Uterus (tissue), 4 donors: ENCODE results near the gene RPL19. TPM values are rescaled to one million over a fixed set of nuclear protein-coding genes. Genes with fewer than 3 reads are reported as not detected.

Experiments
- DNase-seq, 2 donors: peaks; one replicate each; pipeline ENCODE4 v3.0.0-alpha.2; 2019 to 2020
- H3K27ac ChIP-seq, 2 donors: fragments of 200-600 bp; sonication (generic); 1 replicate in 1 of 2; 2 replicates in 1 of 2; pipeline ENCODE4 v1.5.1; 2016 to 2018
- H3K27me3 ChIP-seq, 2 donors: fragments of 200-600 bp; sonication (generic); one replicate each; pipeline ENCODE4 v1.5.1; 2018 to 2019; ENCODE audit warnings: control low read depth in 1 of 2
- H3K36me3 ChIP-seq, 2 donors: fragments of 200-600 bp; sonication (generic); one replicate each; pipeline ENCODE4 v1.5.1; 2019; ENCODE audit warnings: control low read depth in 1 of 2
- H3K4me1 ChIP-seq, 2 donors: fragments of 200-600 bp; sonication (generic); one replicate each; pipeline ENCODE4 v1.5.1; 2018 to 2019; ENCODE audit warnings: control low read depth in 1 of 2
- H3K4me3 ChIP-seq, 2 donors: fragments of 200-600 bp; sonication (generic); 1 replicate in 1 of 2; 2 replicates in 1 of 2; pipeline ENCODE4 v1.5.1; 2018 to 2019; ENCODE audit warnings: mild to moderate bottlenecking in 1 of 2
- H3K9me3 ChIP-seq, 2 donors: fragments of 200-600 bp; sonication (generic); one replicate each; pipeline ENCODE4 v1.5.1; 2019; ENCODE audit warnings: control low read depth in 1 of 2
- POLR2A ChIP-seq, 2 donors: fragments of 450-650 bp; IDR thresholded peaks; one replicate each; pipeline ENCODE4 v1.6.1; 2016; ENCODE audit warnings: antibody characterized with exemption in 2 of 2, mild to moderate bottlenecking in 1 of 2, moderate library complexity in 1 of 2
- intact Hi-C: fragments of 100-400 bp; cut with DNase I; formaldehyde crosslinking; loops from one replicate; pipeline ENCODE4 v1.15.1; 2023; ENCODE audit warnings: low total_unique reads
- total RNA-seq, 4 donors: library from RNA; depleted of rRNA in 3 of 4; stranded (reverse); fragments of >200 nt in 3 of 4; gene quantifications; one replicate each; pipeline versions ENCODE4 v1.1.0 to v1.2.4, GENCODE V29; 2014 to 2023
- TF ChIP-seq, protein P1 (sequence below), 4 experiments: fragments of 200-600 bp in 2 of 4; fragments of 450-650 bp in 2 of 4; sonication (generic) in 2 of 4; IDR thresholded peaks; one replicate each; pipeline ENCODE4 v1.5.1; 2016 to 2019; ENCODE audit warnings: antibody characterized with exemption in 4 of 4, mild to moderate bottlenecking in 2 of 4, moderate library complexity in 1 of 4
- donor health status: DM: yes; HTN: yes; CAD: no.

Gene RPL19
- total RNA-seq, 4 donors from 2014 or later = 1,469 to 5,936 (median 3,528) TPM

- Histone ChIP-seq H3K27me3 (no peaks in the 10 kb centered on the region), H3K4me1 (peaks cover 0 to 3% of the 10 kb centered on the region in 2 donors), H3K9me3 (no peaks in the 10 kb centered on the region), H3K36me3 (no peaks in the 10 kb centered on the region), H3K27ac (peak overlapping the region in 1 of 2 donors; percentile 76), H3K4me3 (peak overlapping the region; percentile 23 to 41)
- intact Hi-C loops = no loop called here
- TF ChIP-seq, protein P1, sequence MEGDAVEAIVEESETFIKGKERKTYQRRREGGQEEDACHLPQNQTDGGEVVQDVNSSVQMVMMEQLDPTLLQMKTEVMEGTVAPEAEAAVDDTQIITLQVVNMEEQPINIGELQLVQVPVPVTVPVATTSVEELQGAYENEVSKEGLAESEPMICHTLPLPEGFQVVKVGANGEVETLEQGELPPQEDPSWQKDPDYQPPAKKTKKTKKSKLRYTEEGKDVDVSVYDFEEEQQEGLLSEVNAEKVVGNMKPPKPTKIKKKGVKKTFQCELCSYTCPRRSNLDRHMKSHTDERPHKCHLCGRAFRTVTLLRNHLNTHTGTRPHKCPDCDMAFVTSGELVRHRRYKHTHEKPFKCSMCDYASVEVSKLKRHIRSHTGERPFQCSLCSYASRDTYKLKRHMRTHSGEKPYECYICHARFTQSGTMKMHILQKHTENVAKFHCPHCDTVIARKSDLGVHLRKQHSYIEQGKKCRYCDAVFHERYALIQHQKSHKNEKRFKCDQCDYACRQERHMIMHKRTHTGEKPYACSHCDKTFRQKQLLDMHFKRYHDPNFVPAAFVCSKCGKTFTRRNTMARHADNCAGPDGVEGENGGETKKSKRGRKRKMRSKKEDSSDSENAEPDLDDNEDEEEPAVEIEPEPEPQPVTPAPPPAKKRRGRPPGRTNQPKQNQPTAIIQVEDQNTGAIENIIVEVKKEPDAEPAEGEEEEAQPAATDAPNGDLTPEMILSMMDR (IDR thresholded peaks at IDR 0.05) = no peak
- TF ChIP-seq POLR2A (IDR thresholded peaks at IDR 0.05) = no peak
- DNase-seq = peak; percentile 94
Observed at GRCh38 chr17:39225959-39226683, 26.0 kb downstream of the RPL19 start.

GRCh38 chr17:39227364-39227919, 27.4 kb downstream of the RPL19 start:
- intact Hi-C loops = no loop called here
- no peak overlapping the region for H3K27ac ChIP-seq
- no peaks in the 10 kb centered on the region for H3K27me3 ChIP-seq
- peaks cover 0 to 11% of the 10 kb centered on the region in 2 donors for H3K4me1 ChIP-seq
- H3K4me3 ChIP-seq = no peak overlapping the region
- no peak for DNase-seq
- H3K9me3 ChIP-seq = no peaks in the 10 kb centered on the region
- H3K36me3 ChIP-seq = no peaks in the 10 kb centered on the region
- TF ChIP-seq, protein P1 (IDR thresholded peaks at IDR 0.05) = no peak
- no peak for TF ChIP-seq POLR2A (IDR thresholded peaks at IDR 0.05)

GRCh38 chr17:39229274-39229913, 29.3 kb downstream of the RPL19 start:
- H3K4me3 ChIP-seq = no peak overlapping the region
- no peaks in the 10 kb centered on the region for H3K27me3 ChIP-seq
- TF ChIP-seq POLR2A (IDR thresholded peaks at IDR 0.05) = no peak
- intact Hi-C loops = no loop called here
- H3K4me1 ChIP-seq = peaks cover 0 to 11% of the 10 kb centered on the region in 2 donors
- no peak for DNase-seq
- H3K36me3 ChIP-seq = no peaks in the 10 kb centered on the region
- no peak overlapping the region for H3K27ac ChIP-seq
- no peaks in the 10 kb centered on the region for H3K9me3 ChIP-seq

- DNase-seq = no peak
- H3K4me1 ChIP-seq = peaks cover 0 to 8% of the 10 kb centered on the region in 2 donors
- H3K36me3 ChIP-seq = no peaks in the 10 kb centered on the region
- no peaks in the 10 kb centered on the region for H3K27me3 ChIP-seq
- H3K9me3 ChIP-seq = no peaks in the 10 kb centered on the region
- intact Hi-C loops = no loop called here
- no peak for TF ChIP-seq POLR2A (IDR thresholded peaks at IDR 0.05)
- TF ChIP-seq, protein P1 (IDR thresholded peaks at IDR 0.05) = no peak
- H3K4me3 ChIP-seq = no peak overlapping the region
- H3K27ac ChIP-seq = no peak overlapping the region
Observed at GRCh38 chr17:39230361-39230760, 30.3 kb downstream of the RPL19 start.

DNA sequence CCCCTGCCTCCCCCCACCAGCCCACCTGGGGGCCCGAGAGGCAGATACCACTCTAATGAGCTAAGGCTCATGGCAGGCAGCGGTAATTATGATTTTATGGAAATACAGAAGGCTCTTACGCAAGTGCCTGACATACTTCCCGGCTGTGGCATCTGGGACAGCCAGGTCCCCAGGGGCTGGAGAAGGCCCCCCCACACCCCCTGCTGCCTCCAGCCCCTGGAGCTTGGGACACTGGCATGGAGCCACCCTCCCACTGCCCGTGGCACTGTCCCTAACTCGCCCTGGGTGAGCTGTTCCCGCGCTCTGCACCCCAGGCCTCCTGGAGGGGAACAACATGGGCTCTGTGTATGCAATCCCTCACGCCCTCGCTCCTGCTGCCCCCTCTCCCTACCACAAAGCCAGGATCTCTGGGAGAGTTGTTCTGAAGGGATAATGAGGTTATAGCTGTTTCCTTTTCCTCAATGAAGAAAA, 31.0 kb downstream of the RPL19 start:
- no peaks in the 10 kb centered on the region for H3K27me3 ChIP-seq
- no peak for DNase-seq
- H3K4me3 ChIP-seq = no peak overlapping the region
- H3K4me1 ChIP-seq = peaks cover 0 to 8% of the 10 kb centered on the region in 2 donors
- no peak overlapping the region for H3K27ac ChIP-seq
- H3K36me3 ChIP-seq = no peaks in the 10 kb centered on the region
- no peaks in the 10 kb centered on the region for H3K9me3 ChIP-seq
- intact Hi-C loops = no loop called here
- TF ChIP-seq, protein P1 (IDR thresholded peaks at IDR 0.05) = no peak
- TF ChIP-seq POLR2A (IDR thresholded peaks at IDR 0.05) = no peak
